Stimulated activated CD8-positive, alpha-beta memory T cell treated with anti-CD3 and anti-CD28 coated beads, Interleukin-2, amount 100 ng/mL, for 1 hour (primary cell): ENCODE measurements around the gene PTAFR.
"Not testable (repeated sequence)": the region's sequence is repeated elsewhere in the genome, so short reads cannot be mapped to it uniquely, and the experiment has no call there.

Source experiments
- DNase-seq, 2 donors: peaks; one replicate each; pipeline ENCODE4 v3.0.0-alpha.2; 2020; ENCODE audit warnings: low read depth in 2 of 2

PTAFR gene

DNA sequence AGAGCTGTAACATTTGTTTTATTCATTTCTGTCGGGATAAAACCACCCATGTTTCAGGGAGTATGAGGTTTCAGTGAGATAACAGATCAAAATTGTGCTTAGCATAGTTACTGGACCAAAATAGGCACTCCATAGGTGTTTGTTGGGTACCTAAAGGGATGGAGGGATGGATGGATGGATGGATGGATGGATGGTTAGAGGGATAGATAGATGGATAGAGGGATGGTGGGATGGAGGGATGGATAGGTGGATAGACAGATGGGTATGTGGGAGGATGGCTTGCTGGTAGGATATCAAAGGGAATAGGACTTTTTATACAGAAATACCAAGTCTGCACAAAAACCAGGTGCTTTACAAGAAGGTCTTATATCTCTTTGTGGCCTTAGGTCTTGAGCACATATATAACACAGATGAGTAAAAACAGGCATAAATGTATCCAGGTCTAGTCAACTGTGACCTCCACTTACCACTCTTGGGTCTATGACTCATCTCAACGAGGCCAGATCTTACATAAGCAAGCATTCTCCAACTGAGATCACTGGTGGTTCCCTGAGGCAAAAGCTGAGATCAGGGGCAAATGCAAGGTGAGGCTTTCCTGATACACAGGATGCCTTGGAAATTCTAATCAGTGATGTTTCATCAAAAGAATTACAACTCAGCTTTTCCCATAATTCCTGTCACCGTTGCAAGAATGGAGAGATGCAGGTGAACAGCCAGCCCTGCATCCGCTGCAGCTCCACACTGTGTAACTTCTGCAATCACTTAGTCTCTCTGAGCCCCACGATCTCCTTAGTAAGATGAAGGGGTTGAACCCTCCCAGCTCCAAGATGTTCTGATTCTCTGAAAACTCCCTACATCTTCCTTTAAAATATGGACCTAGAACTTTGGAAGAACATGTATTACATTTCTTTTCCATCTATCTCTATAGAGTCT, 32.0 kb downstream of the PTAFR start:
- DNase-seq: no peak

DNA sequence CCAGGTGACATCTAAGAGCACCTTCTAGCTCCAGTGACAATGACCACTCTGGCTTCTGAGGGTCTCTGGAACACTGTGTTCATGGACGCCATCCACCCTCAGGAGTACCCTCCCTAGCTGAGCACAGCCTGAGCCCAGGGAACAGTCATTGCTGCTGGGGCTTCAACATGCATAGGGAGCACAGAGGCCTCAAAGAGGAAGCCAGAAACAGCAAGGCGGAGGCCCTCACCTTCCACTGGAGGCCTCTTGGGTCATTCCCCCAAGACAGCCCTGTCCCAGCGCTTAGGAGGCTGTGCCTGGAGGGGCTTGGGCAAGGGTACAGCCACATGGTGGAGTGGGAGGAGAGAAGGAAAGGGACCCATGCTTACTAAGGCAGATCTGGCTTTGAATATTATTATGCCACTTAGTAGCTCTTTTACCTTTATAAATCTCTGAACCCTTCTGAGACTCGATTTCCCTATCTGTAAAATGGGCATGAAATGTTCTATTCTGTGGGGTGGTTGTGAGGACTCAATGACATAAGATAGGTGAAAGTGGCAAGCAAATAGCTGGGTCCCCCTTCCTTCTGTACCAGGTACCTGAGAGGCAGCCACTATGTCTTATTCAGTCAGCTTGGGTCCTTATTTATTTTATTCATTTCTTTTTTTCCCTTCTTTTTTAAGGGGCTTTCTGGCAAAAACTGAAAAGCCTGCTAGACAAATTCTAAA, 32.8 kb downstream of the PTAFR start:
- no peak for DNase-seq

DNA sequence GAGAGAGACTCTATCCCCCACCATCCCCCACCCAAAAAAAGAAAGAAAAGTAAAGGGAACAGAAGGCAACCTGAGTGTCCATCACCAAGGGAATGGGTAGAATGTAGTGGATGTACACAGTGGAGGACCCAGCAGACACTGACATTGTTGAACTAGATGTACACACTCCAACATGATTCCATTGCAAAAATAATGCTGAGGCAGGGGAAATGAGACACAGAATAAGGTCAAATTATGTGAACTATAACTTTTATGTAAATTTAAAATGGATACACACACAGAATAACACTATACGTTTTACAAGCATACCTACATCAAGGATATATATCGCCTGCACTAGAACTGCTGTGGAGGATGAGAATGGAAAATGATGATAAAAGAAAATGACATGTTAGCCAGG, 34.8 kb downstream of the PTAFR start:
- DNase-seq: no peak

DNA sequence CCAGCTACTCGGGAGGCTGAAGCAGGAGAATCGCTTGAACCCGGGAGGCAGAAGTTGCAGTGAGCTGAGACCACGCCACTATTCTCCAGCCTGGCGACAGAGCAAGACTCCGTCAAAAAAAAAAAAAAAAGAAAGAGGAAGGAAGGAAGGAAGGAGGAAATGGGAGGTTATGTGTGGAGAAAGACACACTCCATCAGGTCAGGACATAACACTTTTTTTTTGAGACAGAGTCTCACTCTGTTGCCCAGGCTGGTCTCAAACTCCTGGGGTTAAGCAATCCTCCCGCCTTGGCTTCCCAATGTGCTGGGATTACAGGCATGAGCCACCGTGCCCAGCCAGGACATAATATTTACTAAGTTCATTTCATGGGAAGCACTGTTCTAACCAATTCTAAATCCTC, 36.6 kb downstream of the PTAFR start:
- DNase-seq: not testable (repeated sequence)

DNA sequence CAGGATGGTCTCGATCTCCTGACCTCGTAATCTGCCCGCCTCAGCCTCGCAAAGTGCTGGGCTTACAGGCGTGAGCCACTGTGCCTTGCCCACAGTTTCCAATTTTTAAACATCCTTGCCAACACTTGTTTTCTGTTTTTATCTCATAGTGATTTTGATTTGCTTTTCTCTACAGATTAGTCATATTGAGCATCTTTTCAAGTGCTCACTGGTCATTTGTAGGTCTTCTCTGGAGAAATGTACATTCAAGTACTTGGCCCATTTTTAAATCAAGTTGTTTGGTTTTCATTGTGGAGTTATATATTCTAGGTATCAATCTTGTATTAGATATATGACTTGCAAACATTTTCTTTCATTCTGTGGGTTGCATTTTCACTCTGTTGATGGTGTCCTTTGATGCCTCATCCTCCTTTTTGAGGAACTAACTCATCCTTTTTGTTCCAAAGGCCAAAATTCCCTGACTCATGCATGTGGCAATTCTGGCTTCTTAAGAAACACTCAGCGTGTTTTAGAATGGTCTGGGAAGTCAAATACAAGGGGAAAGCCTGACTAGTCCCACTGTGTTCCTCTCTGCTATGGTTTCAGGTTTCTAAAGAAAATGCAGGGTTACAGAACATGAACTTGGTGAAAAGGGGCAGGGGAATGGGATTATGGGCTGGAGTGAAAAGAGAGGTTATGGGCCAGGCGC, 37.3 kb downstream of the PTAFR start:
- DNase-seq: no peak

DNA sequence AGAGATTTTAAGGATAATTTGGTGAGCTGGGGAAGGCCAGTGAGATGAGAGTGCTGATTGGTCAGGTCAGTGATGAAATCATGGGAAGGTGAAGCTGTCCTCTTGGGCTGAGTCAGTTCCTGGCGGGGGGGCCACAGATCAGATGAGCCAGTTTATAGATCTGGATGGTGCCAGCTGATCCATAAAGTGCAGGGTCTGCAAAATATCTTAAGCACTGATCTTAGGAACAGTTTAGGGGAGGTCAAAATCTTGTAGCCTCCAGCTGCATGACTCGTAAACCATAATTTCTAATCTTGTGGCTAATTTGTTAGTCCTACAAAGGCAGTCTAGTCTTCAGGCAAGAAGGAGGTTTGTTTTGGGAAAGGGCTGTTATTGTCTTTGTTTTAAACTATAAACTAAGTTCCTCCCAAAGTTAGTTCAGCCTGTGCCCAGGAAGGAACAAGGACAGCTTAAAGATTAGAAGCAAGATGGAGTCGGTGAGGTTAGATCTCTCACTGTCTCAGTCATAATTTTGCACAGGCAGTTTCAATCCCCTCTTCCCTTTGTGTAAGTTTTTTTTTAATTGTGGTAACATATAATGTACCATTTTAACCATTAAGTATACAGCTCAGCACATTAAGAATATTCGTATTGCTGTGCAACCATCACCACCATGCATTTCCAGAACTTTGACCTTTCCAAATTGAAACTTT, 39.4 kb downstream of the PTAFR start:
- no peak for DNase-seq

DNA sequence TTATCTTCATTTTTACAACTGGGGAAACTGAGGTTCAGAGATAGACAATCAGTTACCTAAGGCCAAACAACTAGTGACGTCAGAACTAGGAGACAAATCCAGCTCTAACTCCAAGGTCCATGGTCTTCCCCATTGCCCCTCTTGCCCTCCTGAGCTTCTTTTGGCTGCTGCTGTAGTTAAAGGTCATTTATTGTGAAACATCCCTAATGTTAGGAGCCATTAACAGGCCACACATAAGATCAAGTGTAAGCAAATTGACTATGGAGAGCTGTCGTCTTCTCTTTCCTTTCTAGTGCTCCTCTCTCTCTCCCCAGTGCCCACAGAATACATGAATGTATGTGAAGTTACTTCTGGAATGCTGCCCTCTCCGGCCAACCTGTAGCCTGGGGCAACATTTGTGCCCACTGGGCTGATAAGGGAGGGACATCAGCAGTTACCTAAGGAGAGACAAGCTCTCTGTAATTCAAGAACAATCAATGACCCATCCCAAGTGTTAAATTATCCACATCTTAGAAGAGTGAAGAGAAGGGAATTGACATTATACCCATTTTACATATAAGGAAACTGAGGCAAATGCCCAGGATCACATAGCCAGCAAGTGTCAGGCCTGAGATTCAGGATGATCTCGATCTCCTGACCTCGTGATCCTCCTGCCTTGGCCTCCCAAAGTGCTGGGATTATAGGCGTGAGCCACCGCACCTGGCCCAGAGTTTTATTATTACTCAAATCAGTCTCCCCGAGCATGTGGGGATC, 40.1 kb downstream of the PTAFR start:
- DNase-seq: no peak

DNA sequence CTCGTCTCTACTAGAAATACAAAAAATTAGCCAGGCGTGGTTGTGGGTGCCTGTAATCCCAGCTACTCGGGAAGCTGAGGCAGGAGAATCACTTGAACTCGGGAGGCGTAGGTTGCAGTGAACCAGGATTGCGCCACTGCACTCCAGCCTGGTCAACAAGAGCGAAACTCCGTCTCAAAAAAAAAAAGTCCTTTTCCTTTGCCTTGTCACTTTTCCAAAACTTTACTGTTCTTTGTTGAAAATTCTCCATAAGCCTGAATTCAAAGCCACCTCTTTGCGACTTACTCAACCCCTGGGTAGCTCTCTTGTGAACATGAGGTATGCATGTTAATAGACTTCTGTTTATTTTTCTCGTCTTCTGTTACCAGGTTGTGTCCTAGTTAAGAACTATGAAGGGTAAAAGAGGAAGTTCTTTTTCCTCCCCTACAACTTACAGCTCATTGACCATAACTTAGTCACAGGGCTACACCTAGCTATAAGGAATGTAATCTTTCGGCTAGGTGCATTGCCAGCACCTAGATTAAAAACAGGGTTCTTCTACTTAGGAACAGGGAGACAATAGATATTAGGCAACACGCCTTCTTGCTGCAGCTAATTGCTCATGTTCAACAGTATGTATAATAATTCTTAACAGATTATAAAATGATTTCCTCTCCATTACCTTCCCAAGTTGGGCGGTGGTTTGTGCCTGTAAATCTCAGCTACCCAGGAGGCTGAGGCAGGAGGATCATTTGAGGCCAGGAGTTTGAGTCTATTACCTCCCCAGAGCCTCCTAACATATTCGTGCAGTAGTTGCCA, 40.9 kb downstream of the PTAFR start:
- DNase-seq: no peak

DNA sequence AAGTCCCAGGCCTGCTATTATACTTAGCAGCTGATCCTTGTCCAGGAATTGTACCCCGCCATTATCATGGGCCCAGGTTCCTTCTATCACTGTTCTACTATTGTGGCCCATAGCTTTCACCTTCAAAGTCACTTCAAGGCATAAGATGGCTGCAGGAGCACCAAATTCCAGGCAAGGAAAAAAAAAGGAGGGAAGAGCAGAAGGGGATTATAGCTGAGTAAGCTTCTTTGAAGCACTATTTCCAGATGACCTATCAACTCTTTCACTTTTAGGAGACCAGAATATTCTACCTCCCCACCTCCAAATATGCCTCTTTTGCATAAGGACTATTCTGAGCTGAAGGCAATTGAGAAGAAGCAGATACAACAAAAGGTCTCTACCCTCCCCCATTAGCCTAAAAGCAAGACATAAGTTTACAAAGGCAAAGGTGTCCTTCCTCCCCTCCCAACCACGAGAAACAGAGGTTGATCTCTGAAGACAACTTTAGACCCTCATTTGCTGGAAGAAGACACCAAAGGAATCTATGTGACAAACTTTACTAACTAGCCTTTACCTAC, 41.8 kb downstream of the PTAFR start:
- DNase-seq: no peak

DNA sequence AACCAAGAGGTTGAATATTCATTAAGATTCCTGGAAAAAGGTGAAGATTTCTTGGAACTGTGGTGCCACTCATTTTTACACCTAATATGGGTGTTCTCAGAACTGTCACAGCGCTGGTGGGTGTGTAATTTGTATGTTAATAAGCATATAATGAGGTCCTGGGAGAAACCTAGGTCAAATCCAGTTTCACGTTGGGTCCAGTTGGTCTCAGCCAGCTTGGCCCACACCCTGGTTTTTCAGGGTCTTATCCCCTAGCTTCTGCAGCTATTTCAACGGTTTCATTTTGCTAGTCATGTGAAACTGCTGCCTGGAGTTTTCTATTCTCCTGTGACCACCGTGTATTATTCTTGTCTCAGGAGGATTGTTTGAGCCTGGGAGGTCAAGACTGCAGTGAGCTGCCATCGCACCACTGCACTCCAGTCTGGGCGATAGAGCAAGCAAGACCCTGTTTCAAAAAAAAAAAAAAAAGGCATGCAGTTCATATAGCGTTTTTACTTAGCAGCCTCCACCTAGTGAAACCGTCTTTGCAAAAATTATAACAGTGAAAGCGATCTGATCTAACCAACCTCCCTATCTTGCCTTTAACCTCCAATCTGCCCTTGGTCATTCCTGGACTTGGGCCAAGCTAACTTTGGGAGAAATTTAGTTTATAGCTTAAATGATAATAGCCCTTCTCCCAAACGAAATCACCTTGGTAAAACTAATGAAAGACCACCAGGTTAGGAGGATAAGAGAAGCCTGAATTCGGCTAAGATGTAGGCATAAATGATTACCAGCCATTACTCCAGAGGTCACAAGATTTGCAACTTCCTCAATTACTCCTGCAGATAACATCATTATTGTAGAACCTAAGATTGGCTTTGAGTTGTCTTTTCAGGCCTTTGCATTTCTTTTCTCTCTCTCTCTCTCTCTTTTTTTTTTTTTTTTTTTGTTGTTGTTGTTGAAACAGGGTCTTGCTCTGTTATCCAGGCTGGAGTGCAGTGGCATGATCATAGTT, 44.0 kb downstream of the PTAFR start:
- no peak for DNase-seq

DNA sequence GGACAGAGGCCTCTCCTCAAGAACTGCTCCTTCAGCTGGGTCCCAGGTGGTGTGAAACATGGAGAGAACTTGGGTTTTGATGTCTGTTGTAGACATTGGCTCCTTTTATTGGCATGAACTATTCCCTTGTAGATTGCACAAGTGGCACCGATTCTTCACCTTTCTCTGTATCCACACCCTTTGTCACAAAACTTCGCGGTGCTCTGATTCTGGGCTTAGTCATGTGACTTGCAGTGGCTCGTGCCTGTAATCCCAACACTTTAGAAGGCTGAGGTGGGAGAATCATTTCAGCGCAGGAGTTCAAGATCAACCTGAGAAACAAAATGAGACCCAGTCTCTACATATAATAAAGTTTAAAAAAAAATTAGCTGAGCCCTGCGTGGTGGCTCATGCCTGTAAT, 45.6 kb downstream of the PTAFR start:
- DNase-seq: no peak

DNA sequence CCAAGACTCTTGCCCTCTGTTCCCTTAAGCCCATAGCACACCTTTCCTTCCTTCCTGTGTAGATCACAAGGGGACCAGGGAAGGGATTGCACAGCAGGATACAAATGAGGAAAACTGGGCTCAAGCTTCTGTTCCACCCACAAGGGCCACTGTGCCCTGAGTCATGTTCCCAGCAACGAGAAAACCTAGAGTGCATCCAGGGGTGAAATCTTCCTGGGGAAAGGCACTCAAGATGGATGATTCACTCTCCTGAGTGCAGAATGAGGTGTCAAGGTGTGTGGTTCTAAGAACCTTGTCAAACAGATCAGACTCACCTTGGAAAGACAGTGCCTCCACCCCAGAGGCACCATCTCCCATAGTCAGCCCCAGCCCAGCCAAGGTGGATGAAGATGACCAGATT, 47.3 kb downstream of the PTAFR start:
- no peak for DNase-seq

DNA sequence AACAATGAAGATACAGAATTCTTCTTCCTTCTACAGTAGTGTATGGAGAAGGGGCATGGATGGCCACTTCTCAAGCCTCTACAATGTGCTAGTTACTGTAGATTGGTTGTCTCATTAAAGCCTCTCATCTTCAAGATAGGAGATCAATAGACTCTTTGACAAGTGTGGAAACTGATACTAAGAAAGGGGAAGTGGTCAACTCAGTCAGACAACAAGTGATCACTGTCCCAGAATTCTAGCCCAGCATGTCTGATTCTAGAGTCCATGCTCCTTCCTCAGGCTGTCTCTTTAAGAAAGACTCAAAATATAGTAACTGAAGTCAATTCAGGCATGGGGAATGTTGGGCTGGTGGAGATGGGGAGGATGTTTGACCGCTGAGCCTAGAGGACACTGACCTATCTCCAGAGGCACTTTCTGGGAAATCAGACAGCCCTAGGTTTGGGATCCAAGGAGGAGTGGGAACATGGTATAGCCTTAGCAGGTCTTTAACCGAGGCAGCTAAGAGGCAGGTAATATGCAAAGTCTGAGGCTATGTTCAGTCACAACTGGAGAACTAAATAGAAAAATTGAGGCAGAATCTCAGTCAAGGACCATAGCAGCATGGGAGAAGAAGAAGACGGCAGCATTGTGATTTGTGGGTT, 48.8 kb downstream of the PTAFR start:
- no peak for DNase-seq

DNA sequence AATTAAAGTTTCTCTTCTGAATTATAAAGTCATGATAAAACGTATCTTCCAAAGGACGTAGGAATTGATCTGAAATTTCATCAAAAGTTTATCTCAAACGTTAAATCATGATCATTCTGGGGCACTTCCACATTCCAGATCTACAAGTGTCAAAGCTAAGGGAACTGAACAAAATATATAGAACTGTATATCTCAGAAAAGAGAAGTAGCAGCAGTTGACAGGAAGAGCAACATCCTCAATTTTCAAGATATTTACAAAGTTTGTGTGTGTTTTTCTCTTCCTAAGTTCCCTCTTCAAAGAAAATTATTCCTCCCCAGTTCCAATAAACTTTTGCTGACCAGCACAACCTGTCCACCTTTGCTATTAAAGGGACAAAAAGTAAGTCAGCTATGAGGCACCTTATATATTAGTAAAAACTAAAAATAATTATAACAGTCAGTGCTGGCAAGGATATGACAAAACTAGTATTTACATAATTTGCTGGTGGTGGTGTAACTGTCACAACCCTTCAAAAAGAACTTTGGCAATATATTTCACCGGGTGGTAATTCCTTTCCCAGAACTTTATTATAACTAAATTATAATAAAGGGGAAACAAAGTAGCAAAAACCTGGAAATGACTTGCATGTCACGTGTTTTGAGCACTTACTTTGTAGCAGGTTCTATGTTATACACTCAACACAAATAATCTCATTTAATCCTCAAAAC, 49.6 kb downstream of the PTAFR start:
- DNase-seq: no peak

DNA sequence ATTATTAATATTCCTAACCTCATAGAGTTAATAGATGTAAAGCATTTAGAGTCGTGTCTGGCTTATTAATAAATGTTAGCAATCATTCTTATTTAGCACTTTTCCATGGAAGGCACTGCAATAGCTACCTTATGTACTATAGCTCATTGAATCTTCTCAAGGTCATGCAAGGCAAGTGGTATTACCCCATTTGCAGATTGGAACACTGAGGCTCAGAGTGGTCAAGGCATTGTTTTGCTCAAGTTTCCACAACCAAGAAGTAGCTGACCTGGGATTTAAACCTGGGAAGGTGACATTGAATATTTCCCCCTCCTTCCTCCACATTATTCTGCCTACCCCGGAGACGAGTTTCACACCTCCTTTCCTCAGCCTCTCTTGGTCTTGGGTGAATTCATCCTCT, 50.3 kb downstream of the PTAFR start:
- no peak for DNase-seq

DNA sequence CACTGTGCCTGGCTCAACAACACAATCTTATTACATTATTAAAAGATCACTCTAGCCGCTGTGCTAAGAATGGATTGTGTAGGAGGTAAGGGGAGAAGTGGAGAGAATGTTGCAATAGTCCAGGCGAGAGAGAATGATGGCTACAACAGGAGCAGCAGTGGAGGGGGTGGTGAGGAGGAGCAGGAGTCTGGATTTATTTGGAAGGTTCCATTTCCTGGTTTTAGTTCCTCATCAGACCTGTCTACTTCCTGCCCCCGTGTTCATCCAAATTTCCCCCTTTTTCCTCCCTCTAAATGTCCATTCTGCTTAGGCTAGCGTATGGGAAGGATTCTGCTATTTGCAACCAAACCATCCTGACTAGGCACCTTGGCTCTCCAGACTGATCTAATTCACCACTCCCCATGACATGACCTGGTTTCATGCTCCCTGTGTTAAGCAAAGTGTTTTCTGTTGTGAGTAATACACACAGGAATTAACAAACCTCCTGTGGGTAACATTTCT, 53.0 kb downstream of the PTAFR start:
- no peak for DNase-seq

DNA sequence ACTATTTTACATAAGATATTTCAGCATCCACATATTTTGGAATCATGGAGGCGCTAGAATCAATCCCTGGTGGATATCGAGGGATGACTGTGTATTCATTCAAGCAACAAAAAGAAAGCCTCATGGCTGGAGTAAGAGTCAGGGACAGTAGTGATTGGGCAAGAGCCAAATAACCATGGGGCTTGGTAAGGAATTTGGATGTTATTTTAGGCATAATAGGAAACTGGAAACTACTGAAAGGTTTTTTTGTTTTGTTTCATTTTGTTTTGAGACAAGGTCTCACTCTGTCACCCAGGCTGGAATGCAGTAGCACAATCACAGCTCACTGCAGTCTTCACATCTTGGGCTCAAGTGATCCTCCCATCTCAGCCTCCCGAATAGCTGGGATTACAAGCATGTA, 54.3 kb downstream of the PTAFR start:
- DNase-seq: no peak

DNA sequence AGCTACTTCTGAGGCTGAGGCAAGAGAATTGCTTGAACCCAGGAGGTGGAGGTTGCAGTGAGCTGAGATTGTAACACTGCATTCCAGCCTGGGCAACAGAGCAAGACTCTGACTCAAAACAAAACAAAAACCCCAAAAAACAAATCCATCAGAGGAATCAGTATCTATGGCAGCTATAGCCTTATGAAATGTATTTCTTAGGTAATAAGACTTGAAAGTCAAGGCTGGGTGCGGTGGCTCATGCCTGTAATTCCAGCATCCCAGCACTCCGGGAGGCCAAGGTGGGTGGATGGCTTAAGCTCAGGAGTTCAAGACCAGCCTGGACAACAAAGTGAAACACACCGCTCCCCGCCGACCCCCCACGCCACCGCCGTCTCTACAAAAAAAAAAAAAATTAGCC, 56.9 kb downstream of the PTAFR start:
- DNase-seq: no peak
